GM18502 (cell line): Measurements from ENCODE around the gene ZFYVE16.
"Not testable (repeated sequence)": the region's sequence is repeated elsewhere in the genome, so short reads cannot be mapped to it uniquely, and the experiment has no call there.

Source experiments
- ATAC-seq: cut with Tn5 transposase; IDR thresholded peaks from one replicate; pipeline ENCODE4 v1.9.1; 2021; ENCODE audit warnings: mild to moderate bottlenecking; ENCODE audit not compliant: unreplicated experiment, poor library complexity

ZFYVE16 gene

GRCh38 chr5:80408484-80409366, 861 bp downstream of the ZFYVE16 start:
- peak; percentile 59 for ATAC-seq

GRCh38 chr5:80409367-80409966, 1.6 kb downstream of the ZFYVE16 start:
- no peak for ATAC-seq

- no peak for ATAC-seq
Measured at GRCh38 chr5:80411589-80412219, 3.8 kb downstream of the ZFYVE16 start.

GRCh38 chr5:80414113-80414512, 6.2 kb downstream of the ZFYVE16 start:
- no peak for ATAC-seq

- no peak for ATAC-seq
Measured at GRCh38 chr5:80417973-80418372, 10.1 kb downstream of the ZFYVE16 start.

- not testable (repeated sequence) for ATAC-seq
Measured at GRCh38 chr5:80424365-80424764, 16.5 kb downstream of the ZFYVE16 start.

GRCh38 chr5:80435476-80435875, 27.6 kb downstream of the ZFYVE16 start:
- ATAC-seq, result no peak

GRCh38 chr5:80437326-80437725, 29.5 kb downstream of the ZFYVE16 start:
- no peak for ATAC-seq

- ATAC-seq, result no peak
Measured at GRCh38 chr5:80438739-80439138, 30.9 kb downstream of the ZFYVE16 start.

GRCh38 chr5:80439213-80439612, 31.3 kb downstream of the ZFYVE16 start:
- ATAC-seq, result no peak

- ATAC-seq, result no peak
Measured at GRCh38 chr5:80442742-80443141, 34.9 kb downstream of the ZFYVE16 start.

GRCh38 chr5:80453366-80453765, 45.5 kb downstream of the ZFYVE16 start:
- no peak for ATAC-seq

- no peak for ATAC-seq
Measured at GRCh38 chr5:80463269-80463668, 55.4 kb downstream of the ZFYVE16 start.

- ATAC-seq, result no peak
Measured at GRCh38 chr5:80466669-80467485, 59.0 kb downstream of the ZFYVE16 start.

- ATAC-seq, result no peak
Measured at GRCh38 chr5:80468131-80468530, 60.3 kb downstream of the ZFYVE16 start.

GRCh38 chr5:80470631-80471030, 62.8 kb downstream of the ZFYVE16 start:
- not testable (repeated sequence) for ATAC-seq

GRCh38 chr5:80474929-80475328, 67.1 kb downstream of the ZFYVE16 start:
- ATAC-seq, result no peak

- ATAC-seq, result no peak
Measured at GRCh38 chr5:80479713-80480112, 71.8 kb downstream of the ZFYVE16 start.

- ATAC-seq, result no peak
Measured at GRCh38 chr5:80480354-80480753, 72.5 kb downstream of the ZFYVE16 start.
